Aorta (tissue), 5 donors: Measurements from ENCODE around the gene ELMO1. TPM values are rescaled to one million over a fixed set of nuclear protein-coding genes. Genes with fewer than 3 reads are reported as not detected.

ENCODE experiments used
- ATAC-seq: fragments of 200-7000 bp; cut with Tn5 transposase; one replicate; pipeline ENCODE4 v1.9.1; 2022; ENCODE audit warnings: moderate library complexity; ENCODE audit not compliant: low FRiP score
- DNase-seq, 2 donors: peaks; one replicate each; pipeline ENCODE4 v3.0.0-alpha.2; 2020
- H3K27ac ChIP-seq, 2 donors: one replicate each; pipeline ENCODE4 v1.5.1; 2013; ENCODE audit warnings: low read length in 2 of 2, mild to moderate bottlenecking in 2 of 2, moderate library complexity in 2 of 2, control low read depth in 1 of 2, inconsistent platforms in 1 of 2, low read depth in 1 of 2
- H3K27me3 ChIP-seq, 2 donors: one replicate each; pipeline ENCODE4 v1.6.1; 2013; ENCODE audit warnings: control low read depth in 1 of 2, low read length in 1 of 2, mild to moderate bottlenecking in 1 of 2, moderate library complexity in 1 of 2; ENCODE audit not compliant: insufficient read depth in 2 of 2, control insufficient read depth in 1 of 2
- H3K36me3 ChIP-seq, 2 donors: one replicate each; pipeline ENCODE4 v1.6.1; 2013; ENCODE audit warnings: control low read depth in 1 of 2, low read length in 1 of 2, mild to moderate bottlenecking in 1 of 2; ENCODE audit not compliant: insufficient read depth in 2 of 2, control insufficient read depth in 1 of 2
- H3K4me1 ChIP-seq, 2 donors: one replicate each; pipeline ENCODE4 v1.6.1; 2013; ENCODE audit warnings: low read length in 2 of 2, control low read depth in 1 of 2, mild to moderate bottlenecking in 1 of 2, moderate library complexity in 1 of 2; ENCODE audit not compliant: insufficient read depth in 2 of 2, control insufficient read depth in 1 of 2
- H3K4me3 ChIP-seq, 2 donors: one replicate each; pipeline ENCODE4 v1.5.1; 2013; ENCODE audit warnings: low read length in 2 of 2, control low read depth in 1 of 2, mild to moderate bottlenecking in 1 of 2
- H3K9me3 ChIP-seq: one replicate; pipeline ENCODE4 v1.6.1; 2013; ENCODE audit warnings: mild to moderate bottlenecking, low read length; ENCODE audit not compliant: control insufficient read depth
- WGBS, 2 donors: extraction: QIAGEN DNeasy Blood & Tissue Kit; methylation state at CpG; one replicate each; pipeline ENCODE4 v1.1.7; 2013; 5-methylcytosine and 5-hydroxymethylcytosine counted together
- intact Hi-C, 2 donors: fragments of 100-400 bp; cut with DNase I; formaldehyde crosslinking; loops; one replicate each; pipeline versions ENCODE4 v1.14.2 to v1.15.0; 2022
- polyA plus RNA-seq, 2 donors: library from polyadenylated mRNA; stranded (reverse); fragments of 200-250 nt; gene quantifications; one replicate each; pipeline ENCODE4 v1.2.3, GENCODE V29; 2013
- total RNA-seq, 2 donors: library from RNA; stranded (reverse); fragmentation: NEBNext Ultra II Directional; extraction: Animal tissue kit (Norgen Biotek cat#: 25700); gene quantifications; one replicate each; pipeline ENCODE4 v1.2.1, GENCODE V29; 2021
- donor health status: healthy with polysubstance abuse.
- donor health status: Bipolar disorder and iron deficiency.
- donor health status: DM: no; HTN: no; CAD: no.
- donor health status: DM: no; HTN: no; CAD: no.
- donor health status: DM: yes; HTN: yes; CAD: no.

ELMO1 gene
- total and polyA plus RNA-seq, 4 donors: 1.8 to 86.9 (median 24.8) TPM

GRCh38 chr7:36911788-36912187 is 536.9 kb downstream of the ELMO1 start:
- ATAC-seq: no peak
- Histone ChIP-seq H3K9me3 (no peaks in the 10 kb centered on the region), H3K36me3 (no peaks in the 10 kb centered on the region), H3K4me3 (no peak overlapping the region), H3K4me1 (no peaks in the 10 kb centered on the region), H3K27me3 (peaks cover 0 to 2% of the 10 kb centered on the region in 2 donors), H3K27ac (no peak overlapping the region)
- no peak for DNase-seq
- intact Hi-C loops: no loop called here
- 78 to 86% methylated on average over 5 of the region's 5 CpGs for WGBS, 2 donors

GRCh38 chr7:36910859-36911258 is 537.8 kb downstream of the ELMO1 start:
- no peaks in the 10 kb centered on the region for H3K4me1 ChIP-seq
- DNase-seq (no peak), ATAC-seq (no peak)
- H3K36me3 ChIP-seq: no peaks in the 10 kb centered on the region
- no peak overlapping the region for H3K4me3 ChIP-seq
- no peak overlapping the region for H3K27ac ChIP-seq
- intact Hi-C loops: no loop called here
- peaks cover 0 to 2% of the 10 kb centered on the region in 2 donors for H3K27me3 ChIP-seq
- 77 to 85% methylated on average over 5 of the region's 5 CpGs for whole genome bisulfite sequencing, 2 donors
- no peaks in the 10 kb centered on the region for H3K9me3 ChIP-seq

- peaks cover 0 to 2% of the 10 kb centered on the region in 2 donors for H3K27me3 ChIP-seq
- H3K36me3 ChIP-seq: no peaks in the 10 kb centered on the region
- ATAC-seq (no peak), DNase-seq (no peak)
- intact Hi-C loops: no loop called here
- WGBS, 2 donors: 78 to 81% methylated on average over 3 of the region's 3 CpGs
- no peaks in the 10 kb centered on the region for H3K4me1 ChIP-seq
- H3K27ac ChIP-seq: no peak overlapping the region
- H3K4me3 ChIP-seq: no peak overlapping the region
- no peaks in the 10 kb centered on the region for H3K9me3 ChIP-seq
Observed at GRCh38 chr7:36910401-36910800, 538.3 kb downstream of the ELMO1 start.

GRCh38 chr7:36906956-36907635 is 541.6 kb downstream of the ELMO1 start:
- Histone ChIP-seq H3K4me1 (no peaks in the 10 kb centered on the region), H3K4me3 (no peak overlapping the region), H3K27ac (no peak overlapping the region), H3K27me3 (peaks cover 0 to 2% of the 10 kb centered on the region in 2 donors), H3K9me3 (no peaks in the 10 kb centered on the region), H3K36me3 (no peaks in the 10 kb centered on the region)
- DNase-seq (no peak), ATAC-seq (no peak)
- WGBS, 2 donors: 47 to 50% methylated on average over 3 of the region's 3 CpGs
- intact Hi-C loops: no loop called here

- DNase-seq: no peak
- 94 to 95% methylated on average over 4 of the region's 4 CpGs for WGBS, 2 donors
- ATAC-seq: no peak
- Histone ChIP-seq H3K36me3 (no peaks in the 10 kb centered on the region), H3K27me3 (peaks cover 0 to 2% of the 10 kb centered on the region in 2 donors), H3K27ac (no peak overlapping the region), H3K4me1 (no peaks in the 10 kb centered on the region), H3K9me3 (no peaks in the 10 kb centered on the region), H3K4me3 (no peak overlapping the region)
- intact Hi-C loops: no loop called here
Observed at GRCh38 chr7:36906448-36906847, 542.2 kb downstream of the ELMO1 start.

GRCh38 chr7:36905841-36906240 is 542.8 kb downstream of the ELMO1 start:
- intact Hi-C loops: no loop called here
- Histone ChIP-seq H3K36me3 (no peaks in the 10 kb centered on the region), H3K27ac (no peak overlapping the region), H3K4me3 (no peak overlapping the region), H3K4me1 (no peaks in the 10 kb centered on the region), H3K9me3 (no peaks in the 10 kb centered on the region), H3K27me3 (peaks cover 0 to 2% of the 10 kb centered on the region in 2 donors)
- ATAC-seq (no peak), DNase-seq (no peak)
- 80 to 82% methylated on average over 2 of the region's 2 CpGs for WGBS, 2 donors

GRCh38 chr7:36904802-36905201 is 543.9 kb downstream of the ELMO1 start:
- WGBS, 2 donors: 5 to 9% methylated on average over 2 of the region's 2 CpGs
- intact Hi-C loops: no loop called here
- no peaks in the 10 kb centered on the region for H3K9me3 ChIP-seq
- ATAC-seq (no peak), DNase-seq (no peak)
- H3K4me1 ChIP-seq: no peaks in the 10 kb centered on the region
- H3K4me3 ChIP-seq: no peak overlapping the region
- no peaks in the 10 kb centered on the region for H3K36me3 ChIP-seq
- H3K27me3 ChIP-seq: peaks cover 0 to 2% of the 10 kb centered on the region in 2 donors
- H3K27ac ChIP-seq: no peak overlapping the region

GRCh38 chr7:36904101-36904500 is 544.6 kb downstream of the ELMO1 start:
- H3K4me1 ChIP-seq: no peaks in the 10 kb centered on the region
- intact Hi-C loops: no loop called here
- WGBS, 2 donors: 94 to 100% methylated on average over 3 of the region's 3 CpGs
- H3K36me3 ChIP-seq: no peaks in the 10 kb centered on the region
- DNase-seq: no peak
- ATAC-seq: no peak
- peaks cover 0 to 2% of the 10 kb centered on the region in 2 donors for H3K27me3 ChIP-seq
- H3K9me3 ChIP-seq: no peaks in the 10 kb centered on the region
- H3K4me3 ChIP-seq: no peak overlapping the region
- H3K27ac ChIP-seq: no peak overlapping the region

GRCh38 chr7:36900988-36901710 is 547.5 kb downstream of the ELMO1 start:
- ATAC-seq (no peak), DNase-seq (no peak)
- Histone ChIP-seq H3K4me3 (no peak overlapping the region), H3K4me1 (no peaks in the 10 kb centered on the region), H3K9me3 (no peaks in the 10 kb centered on the region), H3K27ac (no peak overlapping the region), H3K36me3 (no peaks in the 10 kb centered on the region), H3K27me3 (no peaks in the 10 kb centered on the region)
- intact Hi-C loops: no loop called here
- WGBS, 2 donors: 95 to 96% methylated on average over 4 of the region's 4 CpGs
